ENCODE results near the gene AGMO.

DNA sequence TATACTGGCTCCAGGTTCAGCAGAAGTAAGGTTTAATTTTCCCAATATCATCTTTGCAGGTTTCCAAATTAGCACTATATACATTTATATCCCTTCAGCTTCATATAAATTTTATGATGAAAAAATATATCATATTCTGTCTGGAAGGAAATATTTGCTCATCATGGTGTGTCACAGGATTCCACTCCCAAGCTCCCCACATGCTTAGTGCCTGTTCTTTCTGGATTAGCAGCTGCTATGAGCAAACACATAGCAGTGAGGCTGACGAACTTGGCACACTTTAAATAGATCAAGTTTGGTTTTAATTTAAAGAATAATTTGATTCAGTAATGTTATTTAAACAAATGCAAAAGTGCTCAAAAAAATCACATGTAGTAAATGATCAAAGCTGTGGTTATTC is 251.9 kb downstream of the AGMO start:
- TF ChIP-seq, protein P1, sequence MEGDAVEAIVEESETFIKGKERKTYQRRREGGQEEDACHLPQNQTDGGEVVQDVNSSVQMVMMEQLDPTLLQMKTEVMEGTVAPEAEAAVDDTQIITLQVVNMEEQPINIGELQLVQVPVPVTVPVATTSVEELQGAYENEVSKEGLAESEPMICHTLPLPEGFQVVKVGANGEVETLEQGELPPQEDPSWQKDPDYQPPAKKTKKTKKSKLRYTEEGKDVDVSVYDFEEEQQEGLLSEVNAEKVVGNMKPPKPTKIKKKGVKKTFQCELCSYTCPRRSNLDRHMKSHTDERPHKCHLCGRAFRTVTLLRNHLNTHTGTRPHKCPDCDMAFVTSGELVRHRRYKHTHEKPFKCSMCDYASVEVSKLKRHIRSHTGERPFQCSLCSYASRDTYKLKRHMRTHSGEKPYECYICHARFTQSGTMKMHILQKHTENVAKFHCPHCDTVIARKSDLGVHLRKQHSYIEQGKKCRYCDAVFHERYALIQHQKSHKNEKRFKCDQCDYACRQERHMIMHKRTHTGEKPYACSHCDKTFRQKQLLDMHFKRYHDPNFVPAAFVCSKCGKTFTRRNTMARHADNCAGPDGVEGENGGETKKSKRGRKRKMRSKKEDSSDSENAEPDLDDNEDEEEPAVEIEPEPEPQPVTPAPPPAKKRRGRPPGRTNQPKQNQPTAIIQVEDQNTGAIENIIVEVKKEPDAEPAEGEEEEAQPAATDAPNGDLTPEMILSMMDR (conservative IDR thresholded peaks at IDR 0.05; ENCODE audit: low read depth, low read length), result no peak
- no peak for TF ChIP-seq EZH2 (IDR thresholded peaks at IDR 0.05; ENCODE audit: low read length, unreplicated experiment)

Data from PC-3 (cell line).